Thoracic aorta (tissue), 2 donors: ENCODE data around the gene DEDD2. TPM values are rescaled to one million over a fixed set of nuclear protein-coding genes. Genes with fewer than 3 reads are reported as not detected.
"Not testable (repeated sequence)": the region's sequence is repeated elsewhere in the genome, so short reads cannot be mapped to it uniquely, and the experiment has no call there.

Experiments
- ATAC-seq: fragments of 150-250 bp; one replicate; pipeline ENCODE4 v1.8.0; 2017; ENCODE audit warnings: low read depth; ENCODE audit not compliant: insufficient number of reproducible peaks, low FRiP score
- DNase-seq: peaks from one replicate; pipeline ENCODE4 v3.0.0-alpha.2; 2020; ENCODE audit warnings: low spot score
- H3K27ac ChIP-seq, 2 donors: fragments of 200-600 bp; sonication (generic); 1 replicate in 1 of 2; 2 replicates in 1 of 2; pipeline ENCODE4 v1.5.1; 2016; ENCODE audit warnings: mild to moderate bottlenecking in 2 of 2, moderate library complexity in 2 of 2
- H3K27me3 ChIP-seq: fragments of 200-600 bp; sonication (generic); replicated peaks from 2 replicates; pipeline ENCODE4 v1.6.0; 2016; ENCODE audit warnings: mild to moderate bottlenecking; ENCODE audit not compliant: insufficient read depth
- H3K36me3 ChIP-seq: fragments of 200-600 bp; sonication (generic); one replicate; pipeline ENCODE4 v1.5.1; 2016
- H3K4me1 ChIP-seq, 2 donors: fragments of 200-600 bp; sonication (generic); 1 replicate in 1 of 2; 2 replicates in 1 of 2; pipeline versions ENCODE4 v1.5.1 to v1.6.0; 2016; ENCODE audit warnings: low read depth in 2 of 2, mild to moderate bottlenecking in 1 of 2; ENCODE audit not compliant: control insufficient read depth in 1 of 2
- H3K4me3 ChIP-seq: fragments of 200-600 bp; sonication (generic); 2 replicates; pipeline ENCODE4 v1.5.1; 2016; ENCODE audit warnings: mild to moderate bottlenecking
- H3K9me3 ChIP-seq: fragments of 200-600 bp; sonication (generic); 2 replicates; pipeline ENCODE4 v1.5.1; 2016
- CTCF ChIP-seq: fragments of 200-600 bp; sonication (generic); IDR thresholded peaks from one replicate; pipeline ENCODE4 v1.5.1; 2019; ENCODE audit warnings: antibody characterized with exemption
- total RNA-seq, 2 donors: library from RNA; depleted of rRNA; stranded (reverse); fragments of >200 nt; gene quantifications; one replicate each; pipeline versions ENCODE4 v1.1.0 to v1.2.3, GENCODE V29; 2016

Gene DEDD2
- 10 to 100 TPM; 21.7 to 33.2 TPM for total RNA-seq

GRCh38 chr19:42217520-42218437 is at the start of gene DEDD2:
DEDD2 (minus strand) TSS chr19:42217677; CDS start chr19:42217007, 670 bp downstream.
- TF ChIP-seq CTCF = no peak
- H3K9me3 ChIP-seq = no peaks in the 10 kb centered on the region
- peak within 1 kb of the TSS; percentile 97 for H3K4me3 ChIP-seq
- H3K36me3 ChIP-seq = peaks cover 8% of the 10 kb centered on the region
- ATAC-seq (peak; percentile 81), DNase-seq (peak; percentile 95)
- H3K4me1 ChIP-seq = peaks cover 25 to 56% of the 10 kb centered on the region in 2 donors
- H3K27me3 ChIP-seq = no peaks in the 10 kb centered on the region
- H3K27ac ChIP-seq = peak within 1 kb of the TSS; percentile 77 to 89

- DNase-seq, H3K9me3 ChIP-seq, H3K36me3 ChIP-seq, H3K4me3 ChIP-seq, H3K27ac ChIP-seq, H3K27me3 ChIP-seq, ATAC-seq: not testable (repeated sequence)
- H3K4me1 ChIP-seq = peaks cover 17 to 31% of the 10 kb centered on the region in 2 donors
Measured at GRCh38 chr19:42266928-42267603, 49.6 kb upstream of the DEDD2 start.

GRCh38 chr19:42266105-42266504 is 48.6 kb upstream of the DEDD2 start:
- H3K4me1 ChIP-seq = peaks cover 12 to 21% of the 10 kb centered on the region in 2 donors
- H3K9me3 ChIP-seq, ATAC-seq, H3K4me3 ChIP-seq, DNase-seq, H3K27ac ChIP-seq, H3K27me3 ChIP-seq, H3K36me3 ChIP-seq: not testable (repeated sequence)

DNA sequence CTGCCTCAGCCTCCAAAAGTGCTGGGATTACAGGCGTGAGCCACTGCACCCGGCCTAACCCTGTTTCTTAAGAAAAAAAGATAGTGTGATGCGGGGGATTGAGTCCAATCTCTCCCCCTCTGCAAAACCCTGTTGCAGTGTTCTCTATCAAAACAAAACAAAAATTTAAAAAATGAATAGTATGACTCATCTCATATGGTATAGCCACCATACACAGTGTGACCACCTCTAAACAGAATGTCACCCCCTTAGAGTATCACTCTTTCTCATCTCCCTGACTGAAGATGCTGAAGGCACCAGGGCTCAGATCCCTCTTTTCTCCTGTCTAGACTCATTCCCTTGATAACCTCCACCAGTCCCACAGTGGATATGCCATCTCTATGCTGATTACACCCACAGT is 44.3 kb upstream of the DEDD2 start:
- no peak overlapping the region for H3K27ac ChIP-seq
- no peak for ATAC-seq
- TF ChIP-seq CTCF = no peak
- no peaks in the 10 kb centered on the region for H3K27me3 ChIP-seq
- H3K9me3 ChIP-seq = no peaks in the 10 kb centered on the region
- no peak overlapping the region for H3K4me3 ChIP-seq
- no peaks in the 10 kb centered on the region for H3K4me1 ChIP-seq
- no peaks in the 10 kb centered on the region for H3K36me3 ChIP-seq
- no peak for DNase-seq

DNA sequence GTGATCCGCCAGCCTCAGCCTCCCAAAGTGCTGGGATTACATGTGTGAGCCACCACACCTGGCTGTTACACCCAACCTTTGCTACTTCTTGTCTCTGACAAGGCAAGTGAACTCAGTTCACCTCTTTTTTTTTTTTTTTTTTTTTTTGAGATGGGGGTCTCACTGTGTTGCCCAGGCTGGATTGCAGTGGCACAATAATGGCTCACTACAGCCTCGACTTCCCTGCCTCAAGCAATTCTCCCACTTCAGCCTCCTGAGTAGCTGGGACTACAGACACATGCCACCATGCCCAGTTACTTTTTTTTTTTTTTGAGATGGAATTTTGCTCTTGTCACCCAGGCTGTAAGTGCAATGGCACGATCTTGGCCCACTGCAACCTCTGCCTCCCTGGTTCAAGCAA is 40.4 kb upstream of the DEDD2 start:
- H3K9me3 ChIP-seq, H3K4me3 ChIP-seq, DNase-seq, H3K36me3 ChIP-seq, H3K27ac ChIP-seq, H3K27me3 ChIP-seq, ATAC-seq: not testable (repeated sequence)
- peaks cover 4 to 12% of the 10 kb centered on the region in 2 donors for H3K4me1 ChIP-seq

DNA sequence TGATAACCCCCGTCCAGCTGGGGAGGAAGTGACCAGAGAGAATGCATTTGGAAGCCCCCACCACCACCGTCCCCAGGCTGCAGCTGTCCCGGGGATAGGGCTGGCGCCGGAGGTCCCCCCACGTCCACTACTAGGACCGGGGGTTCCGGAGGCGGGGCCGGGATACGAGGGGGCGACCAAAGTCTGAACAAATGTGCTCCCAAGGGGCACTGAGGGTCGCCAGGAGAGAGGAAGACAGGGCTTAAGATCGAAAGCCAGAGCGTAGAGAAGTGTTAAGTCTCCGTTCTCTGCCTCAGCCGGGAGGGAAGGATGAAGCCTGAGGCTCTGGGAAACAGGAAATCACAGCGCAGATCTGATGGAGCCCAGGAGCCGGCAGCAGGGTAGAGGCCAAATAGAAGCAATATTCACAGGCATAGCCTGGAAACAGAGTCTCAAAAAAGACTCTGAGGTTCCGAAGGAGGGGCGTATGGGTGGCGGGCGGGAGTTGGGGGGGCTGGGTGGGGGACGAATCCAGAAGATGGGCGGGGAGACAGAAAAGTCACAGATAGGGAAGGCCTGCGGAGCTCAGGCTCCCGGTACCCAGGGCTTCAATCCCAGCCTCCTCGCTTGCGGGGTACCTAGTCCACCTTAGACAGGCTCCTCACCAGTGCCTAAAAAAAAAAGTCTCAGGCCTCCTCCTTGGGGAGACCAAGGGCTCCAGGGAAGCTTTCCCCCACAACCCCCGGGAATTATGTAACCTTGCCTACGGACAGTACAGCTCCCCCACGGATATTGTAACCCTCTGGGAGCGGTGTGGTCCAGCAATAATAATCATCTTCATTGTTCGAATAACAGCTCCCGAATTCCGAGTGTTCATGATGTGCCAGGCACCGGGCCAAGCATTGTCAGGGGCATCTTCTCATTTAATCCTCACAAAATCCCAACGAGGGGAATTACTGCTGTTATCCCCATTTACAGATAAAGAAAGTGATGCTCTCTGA is 38.6 kb upstream of the DEDD2 start:
- no peak for DNase-seq

More for the DNA sequence above, 38.6 kb upstream of the DEDD2 start:
- H3K4me1 ChIP-seq = peaks cover 20 to 28% of the 10 kb centered on the region in 2 donors
- H3K4me3 ChIP-seq = peak overlapping the region; percentile 99
- ATAC-seq = no peak
- no peaks in the 10 kb centered on the region for H3K27me3 ChIP-seq
- no peaks in the 10 kb centered on the region for H3K9me3 ChIP-seq
- H3K36me3 ChIP-seq = no peaks in the 10 kb centered on the region
- no peak for TF ChIP-seq CTCF
- H3K27ac ChIP-seq = peak overlapping the region; percentile 78 to 99
